Urothelium cell line (cell line): ENCODE data around the gene VRTN.

Source experiments
- DNase-seq: peaks from one replicate; pipeline ENCODE4 v3.0.0; 2011; ENCODE audit warnings: low spot score, mixed read lengths
- FAIRE-seq: peaks from 2 replicates; lab custom pipeline; 2011; peaks lifted over from hg19 to GRCh38; lab: Jason Lieb, UNC

VRTN gene

DNA sequence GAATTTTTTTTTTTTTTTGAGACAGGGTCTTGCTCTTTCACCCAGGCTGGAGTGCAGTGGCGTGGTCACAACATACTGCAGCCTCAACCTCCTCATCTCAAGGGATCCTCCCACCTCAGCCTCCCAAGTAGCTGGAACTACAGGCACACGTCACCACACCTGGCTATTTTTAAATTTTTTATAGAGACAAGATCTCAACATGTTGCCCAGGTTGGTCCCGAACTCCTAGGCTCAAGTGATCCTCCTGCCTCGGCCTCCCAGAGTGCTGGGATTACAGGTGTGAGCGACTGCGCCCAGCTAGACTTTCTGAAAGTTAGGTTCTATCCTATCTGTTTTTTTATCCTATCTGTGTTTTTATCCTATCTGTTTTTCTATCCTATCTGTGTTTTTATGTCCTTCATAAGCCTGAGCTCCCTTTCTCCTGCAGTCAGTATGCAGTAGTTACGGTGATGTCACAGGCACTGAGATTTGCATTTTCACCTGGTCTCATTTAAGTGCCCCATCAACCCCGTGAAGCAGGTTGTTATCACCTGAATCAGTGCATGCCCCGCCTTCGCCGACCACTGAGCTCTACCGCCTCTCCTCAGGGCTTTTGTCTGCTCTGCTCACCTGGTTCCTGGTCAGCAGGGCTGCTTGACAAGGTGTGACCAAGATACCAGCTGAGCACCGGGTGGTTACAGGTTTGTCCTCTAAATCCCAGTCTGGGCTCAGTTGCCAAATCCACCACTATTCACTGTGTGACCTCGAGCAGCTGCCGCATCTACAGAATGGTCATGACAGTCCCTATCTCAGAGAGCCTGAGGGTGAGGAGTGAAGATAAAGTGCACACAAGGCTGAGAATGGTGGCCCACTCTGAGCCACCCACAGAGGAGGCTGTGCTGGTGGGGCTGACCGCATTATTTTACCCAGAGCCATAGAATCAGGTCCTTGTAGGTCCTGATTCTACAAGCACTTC is 44.6 kb downstream of the VRTN start:
- no peak for DNase-seq
- no peak for FAIRE-seq

DNA sequence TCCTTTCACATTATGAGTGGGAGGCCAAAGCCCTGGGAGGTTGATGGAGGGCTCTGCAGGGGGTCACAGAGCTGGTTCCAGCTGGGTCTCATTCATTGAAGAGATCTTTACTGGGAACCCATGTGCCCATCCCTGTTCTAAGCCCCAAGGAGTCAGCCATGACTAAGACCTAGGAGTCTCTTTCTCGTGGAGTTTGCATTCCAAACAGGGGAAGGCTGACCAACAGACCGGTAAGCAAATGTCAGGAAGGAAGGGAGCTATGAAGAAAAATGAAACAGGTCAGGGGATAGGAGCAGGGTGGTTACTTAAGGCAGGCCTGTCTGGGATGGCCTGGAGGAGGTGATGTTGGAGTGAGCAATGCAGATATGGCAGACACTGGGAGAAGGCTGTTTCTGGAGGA is 46.3 kb downstream of the VRTN start:
- no peak for DNase-seq
- no peak for FAIRE-seq

DNA sequence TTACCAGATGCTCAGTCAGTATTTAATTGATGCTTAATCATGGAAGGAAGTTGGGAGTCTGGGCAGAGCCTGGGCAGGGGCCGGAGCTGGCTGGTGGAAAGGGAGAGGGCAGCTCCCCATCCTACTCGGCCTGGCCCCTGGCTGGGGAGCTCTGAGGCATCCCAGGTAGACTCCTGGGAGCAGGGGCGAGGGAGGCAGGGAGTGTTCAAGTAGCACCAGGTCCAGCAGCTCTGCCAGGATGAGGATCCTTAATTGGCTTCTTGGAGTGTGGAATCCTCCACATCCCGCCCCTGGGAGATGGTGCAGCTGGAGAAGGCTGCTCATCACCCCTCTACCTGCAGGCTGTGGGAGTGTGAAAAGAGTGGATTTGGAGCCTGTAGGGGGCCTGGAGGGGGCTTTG is 46.8 kb downstream of the VRTN start:
- no peak for DNase-seq
- peak; percentile 17 for FAIRE-seq

DNA sequence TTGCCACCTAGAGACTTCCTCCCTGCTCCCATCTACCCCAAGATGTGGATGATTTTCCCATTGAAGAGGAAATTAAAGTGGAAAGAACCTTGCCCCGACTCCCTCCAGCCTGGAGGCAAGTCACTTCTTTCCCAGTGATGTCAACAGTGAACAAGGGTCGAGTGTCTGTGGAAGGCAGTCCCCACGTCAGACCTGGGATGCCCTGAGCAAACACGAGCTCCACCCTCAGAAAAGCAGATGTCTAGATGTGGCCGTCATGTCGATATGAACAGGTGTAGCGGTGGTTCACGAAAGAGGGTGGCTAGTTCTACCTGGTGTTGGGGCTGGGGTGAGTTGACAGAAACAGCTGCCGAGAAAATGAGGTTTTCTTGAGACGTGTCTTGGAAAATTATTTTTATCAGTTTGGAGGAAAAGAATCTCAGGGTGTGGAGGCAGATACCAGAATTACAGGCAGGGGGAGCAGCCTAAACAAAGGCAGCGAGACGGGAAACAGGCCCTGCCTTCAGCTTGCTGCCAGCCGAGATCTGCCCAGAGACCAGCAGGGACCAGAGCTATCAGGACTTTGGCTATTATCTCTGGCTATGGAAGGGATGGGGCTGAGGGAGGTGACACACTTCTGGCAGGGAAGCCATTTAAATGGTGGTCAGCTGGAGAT is 51.9 kb downstream of the VRTN start:
- DNase-seq (peak; percentile 45), FAIRE-seq (no peak)

DNA sequence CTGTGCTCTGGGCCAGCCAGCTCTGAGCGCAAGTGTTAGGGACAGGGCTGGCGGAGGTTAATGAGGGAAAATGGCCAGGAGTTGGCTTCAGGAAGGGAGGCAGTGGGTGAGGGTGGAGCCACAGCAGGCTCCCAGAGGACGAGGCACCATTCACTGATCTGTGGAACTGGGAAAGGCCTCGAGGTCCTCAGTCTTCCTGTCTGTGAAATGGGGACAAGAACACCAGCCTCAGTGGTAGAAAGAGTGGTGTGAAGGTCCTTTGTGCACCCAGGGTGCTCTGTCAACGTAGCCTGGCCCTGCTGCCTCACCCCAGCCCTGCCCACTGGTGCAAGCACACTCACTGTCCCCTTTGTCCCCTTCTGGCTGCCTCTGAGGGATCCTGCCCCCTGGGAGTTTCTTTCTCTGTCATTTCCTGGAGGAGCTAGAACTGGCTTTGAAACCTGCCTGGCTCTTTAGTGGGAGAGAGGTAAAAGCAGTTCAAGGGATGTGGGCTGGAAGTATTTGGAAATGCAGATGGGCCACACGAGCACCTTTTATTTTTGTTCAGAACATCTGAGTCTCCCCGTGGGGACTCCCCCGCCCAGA is 52.7 kb downstream of the VRTN start:
- FAIRE-seq (peak; percentile 62), DNase-seq (no peak)

DNA sequence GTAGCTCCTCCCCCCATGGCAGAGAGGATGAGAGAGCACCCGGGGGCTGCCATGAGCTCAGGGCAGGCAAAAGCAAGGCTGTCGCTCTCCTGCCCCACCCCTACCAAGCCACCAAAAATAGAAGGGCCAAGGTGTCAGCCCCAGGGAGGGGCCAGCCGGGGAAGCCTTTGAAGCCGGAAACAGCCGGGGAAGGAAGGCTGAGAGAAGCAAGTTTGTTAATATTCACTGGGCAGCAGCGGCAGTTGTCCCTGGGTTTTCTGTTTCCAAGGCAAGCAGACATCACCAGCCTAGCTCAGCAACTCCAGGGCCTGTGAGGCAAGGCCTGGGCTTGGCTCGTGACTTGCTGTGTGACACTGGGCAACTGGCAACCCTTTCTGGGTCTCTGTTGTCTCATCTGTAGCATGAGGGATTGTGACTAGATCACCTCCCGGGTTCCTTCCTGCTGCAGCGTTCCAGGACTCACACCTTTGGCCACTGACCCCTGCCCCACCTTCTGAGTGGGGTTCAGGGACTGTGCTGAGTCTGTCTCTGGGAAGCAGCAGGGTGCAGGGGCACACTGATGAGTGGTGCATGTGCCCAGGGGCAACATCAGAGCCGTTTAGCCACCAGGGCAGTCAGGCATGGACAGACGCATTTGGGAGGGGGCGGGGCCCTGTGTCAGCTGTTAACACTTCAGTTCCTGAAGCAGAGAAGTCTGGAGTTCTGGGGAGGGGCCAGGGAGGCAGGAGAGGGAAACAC is 53.4 kb downstream of the VRTN start:
- FAIRE-seq (peak; percentile 61), DNase-seq (peak; percentile 46)

DNA sequence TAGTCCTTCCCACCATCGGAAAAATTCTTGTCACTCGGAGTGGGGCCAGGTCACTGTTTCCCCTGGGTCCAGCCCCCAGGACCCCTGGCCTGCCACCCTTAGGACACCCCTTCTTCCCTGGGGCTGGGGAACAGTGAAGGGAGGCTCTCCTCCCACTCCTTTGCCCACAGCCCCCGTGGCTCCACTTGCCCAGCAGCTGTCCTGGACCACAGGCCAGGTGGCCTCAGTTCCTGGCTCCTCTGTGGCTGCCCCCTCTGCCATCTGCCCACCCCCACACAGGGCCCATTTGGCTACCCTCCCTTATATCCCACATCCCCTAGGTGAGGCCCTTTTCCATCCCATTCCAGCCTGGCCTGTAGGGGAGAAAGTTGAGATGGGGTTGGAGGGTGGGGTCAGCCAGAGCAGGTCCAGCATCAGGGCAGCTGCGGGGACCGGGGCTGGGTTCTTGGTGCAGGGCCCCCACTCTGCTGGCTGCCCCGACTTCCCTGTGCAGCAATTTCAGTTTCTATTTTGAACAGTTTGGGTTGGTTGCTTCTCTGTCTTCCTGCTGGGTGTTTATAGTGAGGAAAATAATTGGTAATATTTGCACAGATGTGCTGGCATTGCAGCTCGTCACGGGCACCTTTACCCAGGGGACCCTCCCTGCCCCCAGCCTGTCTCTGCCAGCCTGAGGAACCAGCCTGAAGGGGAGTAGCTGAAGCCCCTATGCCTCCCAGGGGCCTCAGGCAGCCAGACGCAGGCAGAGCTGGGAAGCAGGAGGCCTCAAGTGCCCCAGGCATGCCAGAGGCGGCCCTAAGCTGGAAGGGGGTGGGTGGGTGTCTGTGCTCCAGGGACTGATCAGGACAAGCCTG is 54.4 kb downstream of the VRTN start:
- DNase-seq (no peak), FAIRE-seq (no peak)

DNA sequence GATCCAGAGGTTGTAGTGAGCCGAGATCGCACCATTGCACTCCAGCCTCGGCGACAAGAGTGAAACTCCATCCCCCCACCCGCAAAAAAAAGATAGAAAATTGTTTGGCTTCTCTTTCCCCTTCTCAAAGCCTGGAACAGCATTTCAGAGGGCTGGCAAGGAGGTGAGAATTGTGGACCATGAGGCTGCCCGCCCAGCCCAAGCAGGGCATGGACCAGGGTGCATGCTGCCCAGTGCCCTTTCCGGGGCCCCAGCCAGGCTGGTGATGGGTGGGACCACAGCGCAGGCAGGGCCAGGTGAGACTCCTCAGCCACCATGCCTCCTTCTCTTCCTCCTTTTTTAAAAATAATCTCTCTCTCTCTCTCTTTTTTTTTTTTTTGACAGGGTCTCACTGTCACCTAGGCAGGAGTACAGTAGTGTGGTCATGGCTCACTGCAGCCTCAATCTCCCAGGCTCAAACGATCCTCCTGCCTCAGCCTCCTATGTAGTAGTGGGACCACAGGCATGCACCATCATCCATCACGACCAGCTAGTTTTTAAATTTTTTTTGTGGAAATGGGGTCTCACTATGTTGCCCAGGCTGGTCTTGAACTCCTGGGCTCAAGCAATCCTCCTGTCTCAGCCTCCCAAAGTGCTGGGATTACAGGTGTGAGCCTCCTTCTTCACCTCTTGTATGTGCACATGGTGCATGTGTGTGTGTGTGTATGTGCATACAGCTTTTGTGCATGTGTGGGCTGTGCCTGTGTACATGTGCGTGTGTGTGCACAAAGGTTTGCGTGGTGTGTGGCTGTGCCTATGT is 55.5 kb downstream of the VRTN start:
- DNase-seq (no peak), FAIRE-seq (no peak)

DNA sequence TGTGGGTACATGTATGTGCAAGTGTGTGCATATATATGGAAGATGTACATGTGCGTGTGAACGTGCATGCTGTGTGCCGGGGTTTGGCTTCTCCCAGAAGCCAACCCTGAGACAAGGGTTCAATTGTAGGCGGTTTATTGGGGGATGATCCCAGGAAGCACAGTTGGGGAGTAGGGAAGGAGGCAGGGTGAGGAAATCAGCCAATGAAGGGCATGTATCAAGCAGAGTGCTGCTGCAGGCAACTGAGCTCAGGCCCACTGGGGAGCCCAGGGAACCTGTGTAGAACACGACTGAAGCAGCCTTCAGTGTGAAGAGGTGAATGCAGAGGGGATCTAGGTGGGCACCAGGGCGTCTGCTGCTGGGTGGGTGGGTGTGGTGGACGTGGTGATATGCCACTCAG is 56.2 kb downstream of the VRTN start:
- DNase-seq: no peak
- FAIRE-seq: no peak

DNA sequence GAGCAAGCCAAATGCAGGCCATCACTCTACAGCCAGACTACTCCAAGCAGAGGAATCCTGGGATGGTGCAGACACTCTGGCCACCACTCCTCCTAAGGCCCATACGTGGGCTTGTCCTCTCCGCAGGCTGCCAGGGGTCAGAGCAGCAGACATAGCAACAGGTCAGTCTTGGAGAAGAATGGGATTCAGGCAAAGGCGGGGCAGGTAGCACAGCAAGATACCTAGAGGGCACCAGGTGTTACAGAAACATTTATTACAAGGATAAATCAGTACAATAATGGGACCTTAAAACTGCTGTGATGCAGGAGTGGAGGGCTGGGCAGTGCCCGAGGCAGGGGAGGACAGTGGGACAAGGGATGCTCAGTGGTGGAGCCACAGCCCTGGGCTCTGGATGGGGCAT is 57.4 kb downstream of the VRTN start:
- no peak for DNase-seq
- FAIRE-seq: peak; percentile 52

DNA sequence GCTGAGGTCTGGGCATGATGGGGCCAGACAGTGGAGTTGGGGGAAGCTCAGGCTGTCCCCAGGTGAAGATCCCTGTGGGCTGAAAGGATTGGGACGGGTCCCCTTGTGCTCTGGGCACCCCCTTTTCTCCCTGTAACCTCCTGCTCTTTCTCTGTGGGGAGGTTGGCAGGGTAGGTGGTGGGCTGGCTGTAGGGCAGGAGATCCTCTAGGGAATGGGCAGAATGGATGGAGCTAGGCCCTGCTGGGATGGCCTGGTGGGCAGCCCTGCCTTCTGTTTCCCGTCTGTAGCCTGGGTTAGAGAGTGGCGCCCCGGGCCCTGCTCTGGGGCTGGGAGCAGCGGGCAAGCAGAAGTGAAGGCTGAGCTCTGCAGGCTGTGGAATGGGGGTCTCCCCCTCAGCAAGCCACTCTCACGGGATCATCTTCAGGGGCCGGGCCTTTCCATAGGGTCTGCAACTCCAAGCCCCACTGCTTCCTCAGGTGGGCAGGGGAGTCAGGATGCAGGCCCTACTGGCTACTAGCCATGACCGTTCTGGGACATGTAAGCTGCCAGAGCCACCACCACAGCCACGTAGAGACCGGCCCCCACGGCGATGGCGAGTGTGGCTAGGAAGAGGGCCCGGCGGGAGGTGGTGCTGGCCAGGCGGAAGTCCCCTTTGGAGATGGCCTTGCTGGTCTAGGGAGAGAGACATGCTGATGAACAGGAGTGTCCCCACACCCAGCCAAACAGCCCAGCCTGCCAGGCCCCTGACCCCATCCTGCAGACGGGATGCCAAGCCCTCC is 58.9 kb downstream of the VRTN start:
- DNase-seq (no peak), FAIRE-seq (no peak)

DNA sequence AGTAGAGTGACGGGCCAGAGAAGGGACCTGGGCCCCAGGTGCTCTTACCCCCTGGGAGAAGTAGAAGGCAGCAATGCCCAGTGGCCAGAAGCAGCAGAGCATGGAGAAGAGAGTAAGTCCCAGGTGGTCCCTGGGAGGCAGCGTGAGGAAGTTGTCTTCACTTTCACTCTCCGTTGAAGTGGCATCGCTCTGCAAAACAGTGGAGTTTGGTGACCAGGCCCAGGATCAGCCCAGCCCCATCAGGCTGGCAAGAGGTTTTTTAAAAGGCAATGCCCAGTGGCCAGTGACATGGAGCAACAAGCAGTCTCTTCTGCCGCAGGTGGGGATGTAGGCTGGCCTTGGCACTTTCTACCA is 59.5 kb downstream of the VRTN start:
- DNase-seq (no peak), FAIRE-seq (no peak)

DNA sequence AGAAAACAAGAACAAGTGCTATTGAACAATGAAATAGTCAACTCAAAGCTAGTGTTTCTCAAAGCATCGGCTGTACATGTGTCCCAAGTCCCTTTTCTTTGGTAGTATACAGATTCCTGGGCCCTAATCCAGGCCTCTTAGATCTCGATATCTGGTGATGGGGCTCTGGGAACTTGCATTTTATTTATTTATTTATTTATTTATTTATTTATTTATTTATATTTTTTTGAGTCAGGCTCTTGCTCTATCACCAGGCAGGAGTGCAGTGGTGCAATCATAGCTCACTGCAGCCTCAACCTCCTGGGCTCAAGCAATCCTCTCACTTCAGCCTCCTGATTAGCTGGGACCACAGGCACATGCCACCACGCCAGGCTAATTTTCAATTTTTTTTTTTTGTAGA is 60.6 kb downstream of the VRTN start:
- FAIRE-seq (no peak), DNase-seq (no peak)

DNA sequence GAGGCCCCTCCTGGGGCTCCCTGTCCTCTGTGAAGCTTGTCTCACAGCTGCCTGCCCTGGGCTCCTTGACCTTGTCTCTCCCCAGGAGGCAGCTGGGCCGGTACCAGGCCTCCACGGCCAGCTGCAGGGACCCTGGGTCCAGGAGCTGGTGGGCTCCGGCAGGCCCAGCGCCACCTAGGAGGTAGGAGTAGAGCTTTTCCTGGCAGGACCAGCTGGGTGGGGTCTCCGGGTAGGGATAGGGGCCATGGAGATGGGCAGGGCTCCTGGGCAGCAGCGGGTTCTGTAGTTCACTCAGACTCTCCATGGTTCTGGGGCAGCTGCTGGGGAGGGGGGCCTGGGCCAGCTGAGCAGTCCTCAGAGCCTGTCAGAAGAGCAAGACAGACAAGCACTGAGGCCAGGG is 61.2 kb downstream of the VRTN start:
- FAIRE-seq (no peak), DNase-seq (no peak)
